HG02840 (cell line): ENCODE measurements around the gene SLC2A4.
"Not testable (repeated sequence)": the region's sequence is repeated elsewhere in the genome, so short reads cannot be mapped to it uniquely, and the experiment has no call there.

Experiments used
- ATAC-seq: cut with Tn5 transposase; IDR thresholded peaks from one replicate; pipeline ENCODE4 v1.9.1; 2021; ENCODE audit warnings: mild to moderate bottlenecking, moderate library complexity, moderate number of reproducible peaks; ENCODE audit not compliant: unreplicated experiment, low FRiP score

The SLC2A4 gene

DNA sequence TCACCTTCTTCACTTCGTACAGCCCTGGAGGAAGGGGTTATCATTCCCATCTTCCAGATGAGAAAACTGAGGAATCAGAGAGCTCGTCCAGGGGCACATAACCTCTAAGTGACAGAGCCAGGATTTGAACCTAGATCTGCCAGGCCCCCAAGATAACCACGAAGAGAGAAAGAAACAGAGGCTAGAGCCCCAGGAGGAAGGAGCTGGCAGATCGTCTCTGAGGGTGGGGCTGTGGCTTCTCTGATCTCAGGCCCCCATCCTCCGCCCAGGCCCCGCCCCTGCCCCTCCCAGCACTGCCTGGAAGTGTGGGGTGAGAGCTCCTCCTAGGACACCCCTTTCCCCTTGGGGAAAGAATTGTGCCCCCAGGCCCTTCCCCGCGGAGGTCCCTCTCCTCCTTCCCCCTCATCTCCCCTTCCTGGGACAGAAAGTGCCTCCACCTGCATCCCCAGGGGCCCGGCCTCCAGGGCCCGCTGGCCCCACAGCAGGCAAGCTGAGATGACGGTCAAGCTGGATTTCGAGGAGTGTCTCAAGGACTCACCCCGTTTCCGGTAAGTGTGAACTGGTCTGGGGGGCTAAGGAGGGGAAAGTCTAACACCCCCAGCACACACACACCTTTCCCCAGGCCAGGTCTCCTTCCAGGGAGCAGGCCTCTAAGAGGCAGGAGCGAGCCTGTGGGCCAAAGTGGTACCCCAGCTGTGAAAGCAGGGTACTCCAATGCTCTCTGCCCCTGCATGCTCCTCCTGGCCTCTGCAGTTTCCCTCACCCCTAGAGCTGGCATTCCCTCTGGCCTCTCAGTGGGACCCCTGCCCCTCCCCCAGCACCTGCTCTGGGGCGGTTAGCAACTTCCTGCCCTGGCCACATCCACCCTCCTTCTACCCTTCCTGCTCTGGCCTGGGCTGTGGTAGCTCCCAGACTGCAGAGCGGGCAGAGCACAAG is 55.0 kb downstream of the SLC2A4 start, which contains the start of gene ACAP1:
Gene ACAP1 (plus strand): TSS at position 290 of the 936 bp plus-strand sequence. CDS start 206 bp downstream, at position 496.
- ATAC-seq, result no peak

DNA sequence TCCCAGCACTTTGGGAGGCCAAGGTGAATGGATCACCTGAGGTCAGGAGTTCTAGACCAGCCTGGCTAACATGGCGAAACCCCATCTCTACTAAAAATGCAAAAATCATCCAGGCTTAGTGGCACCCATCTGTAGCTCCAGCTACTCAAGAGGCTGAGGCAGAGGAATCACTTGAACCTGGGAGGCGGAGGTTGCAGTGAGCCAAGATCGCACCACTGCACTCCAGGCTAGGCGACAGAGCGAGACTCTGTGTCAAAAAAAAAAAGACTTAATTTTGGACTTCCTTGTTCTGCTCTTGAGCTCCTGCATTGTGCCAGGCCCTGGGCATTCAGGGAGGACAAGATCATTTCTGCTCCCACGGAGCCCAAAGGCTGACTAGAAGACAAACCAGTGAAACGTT is 56.1 kb downstream of the SLC2A4 start:
- not testable (repeated sequence) for ATAC-seq
